Muscle layer of duodenum (tissue), 2 donors: Measurements from ENCODE around the gene ATP8B2.
"Not testable (repeated sequence)": the region's sequence is repeated elsewhere in the genome, so short reads cannot be mapped to it uniquely, and the experiment has no call there.

Experiments
- H3K27ac ChIP-seq: one replicate; pipeline ENCODE4 v1.7.0; 2013; ENCODE audit warnings: mild to moderate bottlenecking, low read length
- H3K27me3 ChIP-seq: one replicate; pipeline ENCODE4 v1.7.0; 2013; ENCODE audit warnings: low read depth, mild to moderate bottlenecking, control low read depth, low read length
- H3K36me3 ChIP-seq, 2 donors: one replicate each; pipeline ENCODE4 v1.7.0; 2013; ENCODE audit warnings: low read length in 2 of 2, control low read depth in 1 of 2, mild to moderate bottlenecking in 1 of 2; ENCODE audit not compliant: insufficient read depth in 2 of 2, control insufficient read depth in 1 of 2
- H3K4me1 ChIP-seq, 2 donors: one replicate each; pipeline ENCODE4 v1.7.0; 2013; ENCODE audit warnings: low read length in 2 of 2, mild to moderate bottlenecking in 2 of 2, control low read depth in 1 of 2, moderate library complexity in 1 of 2; ENCODE audit not compliant: insufficient read depth in 2 of 2, control insufficient read depth in 1 of 2
- H3K4me3 ChIP-seq, 2 donors: one replicate each; pipeline ENCODE4 v1.7.0; 2013; ENCODE audit warnings: low read length in 2 of 2, low read depth in 1 of 2, mild to moderate bottlenecking in 1 of 2
- H3K9me3 ChIP-seq, 2 donors: one replicate each; pipeline ENCODE4 v1.7.0; 2013; ENCODE audit warnings: low read length in 2 of 2, control low read depth in 1 of 2, mild to moderate bottlenecking in 1 of 2; ENCODE audit not compliant: control insufficient read depth in 1 of 2
- donor health status: healthy.

The ATP8B2 gene

DNA sequence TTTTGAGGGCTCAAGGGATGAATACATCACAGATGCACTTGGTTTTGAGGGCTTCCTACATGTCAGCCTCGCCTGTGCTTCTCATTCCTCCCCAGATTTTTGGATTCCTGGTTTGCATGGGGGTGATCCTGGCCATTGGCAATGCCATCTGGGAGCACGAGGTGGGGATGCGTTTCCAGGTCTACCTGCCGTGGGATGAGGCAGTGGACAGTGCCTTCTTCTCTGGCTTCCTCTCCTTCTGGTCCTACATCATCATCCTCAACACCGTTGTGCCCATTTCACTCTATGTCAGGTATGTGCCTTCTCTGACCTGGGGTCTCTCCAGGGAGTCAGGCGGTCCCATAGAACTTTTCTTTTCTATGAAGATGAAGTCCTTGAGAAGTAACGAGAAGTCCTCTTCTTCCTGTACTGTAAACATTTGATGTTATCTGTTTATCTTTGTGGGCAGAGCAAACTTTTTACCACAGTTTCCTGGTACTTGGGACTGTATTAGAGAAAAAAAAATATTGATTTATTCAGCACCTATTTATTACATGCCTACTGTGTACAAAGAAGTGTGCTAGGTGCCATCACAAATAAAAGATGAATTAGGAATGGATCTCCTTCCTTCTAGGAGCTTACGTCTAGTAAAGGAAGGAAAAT, 12.0 kb downstream of the ATP8B2 start:
- no peaks in the 10 kb centered on the region for H3K9me3 ChIP-seq
- no peak overlapping the region for H3K27ac ChIP-seq
- H3K4me3 ChIP-seq, result no peak overlapping the region

DNA sequence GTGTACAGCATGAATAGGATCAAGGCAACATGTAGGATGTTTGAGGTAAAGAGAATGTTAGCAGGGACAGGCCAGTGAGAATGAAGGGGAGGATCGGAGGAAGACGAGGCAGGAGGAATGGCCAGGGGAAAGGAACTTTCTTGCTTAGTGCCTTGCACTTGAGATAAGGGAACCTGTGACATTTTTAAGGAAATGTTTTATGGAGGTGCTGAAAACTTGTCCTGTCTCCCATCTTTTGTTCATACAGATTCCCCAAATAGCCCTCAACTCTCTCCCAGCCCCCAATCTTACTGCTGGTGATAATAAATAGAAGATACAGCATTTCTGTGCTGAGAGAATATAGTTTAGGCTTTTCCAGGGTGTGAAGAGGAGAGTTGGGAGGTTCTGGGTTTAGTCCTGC, 13.6 kb downstream of the ATP8B2 start:
- no peak overlapping the region for H3K27ac ChIP-seq
- H3K4me3 ChIP-seq, result no peak overlapping the region
- peaks cover 11 to 16% of the 10 kb centered on the region in 2 donors for H3K4me1 ChIP-seq
- H3K9me3 ChIP-seq, result no peaks in the 10 kb centered on the region
- no peaks in the 10 kb centered on the region for H3K27me3 ChIP-seq
- H3K36me3 ChIP-seq, result peaks cover 46 to 70% of the 10 kb centered on the region in 2 donors

More for the DNA sequence above, 12.0 kb downstream of the ATP8B2 start:
- H3K36me3 ChIP-seq, result peaks cover 35 to 59% of the 10 kb centered on the region in 2 donors
- no peaks in the 10 kb centered on the region for H3K27me3 ChIP-seq
- H3K4me1 ChIP-seq, result peaks cover 11 to 17% of the 10 kb centered on the region in 2 donors

DNA sequence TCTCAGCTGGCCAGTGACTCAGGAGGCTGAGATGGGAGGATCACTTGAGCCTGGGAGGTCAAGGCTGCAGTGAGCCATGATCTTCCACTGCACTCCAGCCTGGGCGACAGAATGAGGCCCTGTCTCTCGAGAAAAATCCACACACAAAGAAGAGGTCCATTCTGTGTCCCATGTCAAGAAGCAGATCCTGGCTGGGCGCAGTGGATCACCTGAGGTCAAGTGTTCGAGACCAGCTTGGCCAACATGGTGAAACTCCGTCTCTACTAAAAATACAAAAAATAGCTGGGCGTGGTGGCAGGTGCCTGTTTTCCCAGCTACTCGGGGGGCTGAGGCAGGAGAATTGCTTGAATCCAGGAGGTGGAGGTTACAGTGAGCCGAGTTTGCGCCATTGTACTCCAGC, 16.0 kb downstream of the ATP8B2 start:
- not testable (repeated sequence) for H3K9me3 ChIP-seq, H3K27ac ChIP-seq, H3K27me3 ChIP-seq, H3K4me1 ChIP-seq, H3K4me3 ChIP-seq
- peaks cover 64 to 89% of the 10 kb centered on the region in 2 donors for H3K36me3 ChIP-seq

DNA sequence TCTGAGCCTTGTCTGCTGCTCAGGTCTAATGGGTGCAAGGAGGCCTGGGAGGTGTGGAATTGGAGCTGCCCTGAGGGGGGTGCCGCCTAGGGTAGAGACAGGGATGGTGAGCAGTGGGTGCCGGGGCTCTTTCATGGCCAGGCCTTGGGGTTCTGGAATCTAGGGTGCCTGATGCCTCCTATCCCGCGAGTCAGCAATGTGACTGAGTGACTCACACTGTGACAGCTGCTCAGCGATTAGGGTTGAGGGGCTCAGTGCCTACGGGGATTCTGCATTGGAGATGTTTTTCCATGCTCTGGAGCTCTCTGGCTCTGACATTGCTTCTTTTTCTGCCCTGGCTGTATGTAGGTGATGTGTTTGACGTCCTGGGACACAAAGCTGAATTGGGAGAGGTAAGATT, 16.8 kb downstream of the ATP8B2 start:
- Histone ChIP-seq H3K27ac (no peak overlapping the region), H3K36me3 (peaks cover 66 to 93% of the 10 kb centered on the region in 2 donors), H3K27me3 (no peaks in the 10 kb centered on the region), H3K9me3 (no peaks in the 10 kb centered on the region), H3K4me1 (no peaks in the 10 kb centered on the region), H3K4me3 (no peak overlapping the region)

DNA sequence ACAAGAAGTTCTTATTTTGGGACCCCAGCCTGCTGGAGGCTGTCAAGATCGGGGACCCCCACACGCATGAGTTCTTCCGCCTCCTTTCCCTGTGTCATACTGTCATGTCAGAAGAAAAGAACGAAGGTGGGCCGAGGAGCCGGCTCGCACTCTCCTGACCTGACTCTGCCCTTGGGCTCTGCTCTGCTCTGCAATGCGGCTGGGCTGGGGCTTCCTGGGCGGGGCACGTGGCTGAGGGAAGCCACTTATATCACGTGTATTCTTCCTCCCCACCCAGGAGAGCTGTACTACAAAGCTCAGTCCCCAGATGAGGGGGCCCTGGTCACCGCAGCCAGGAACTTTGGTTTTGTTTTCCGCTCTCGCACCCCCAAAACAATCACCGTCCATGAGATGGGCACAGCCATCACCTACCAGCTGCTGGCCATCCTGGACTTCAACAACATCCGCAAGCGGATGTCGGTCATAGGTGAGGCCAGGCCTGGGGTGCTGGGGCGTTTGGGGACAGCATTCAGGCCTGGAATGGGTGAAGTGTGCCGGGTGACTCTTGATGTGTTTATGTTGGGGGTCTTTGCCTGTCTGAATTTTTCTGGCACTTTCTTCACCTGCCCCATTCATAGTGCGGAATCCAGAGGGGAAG, 17.6 kb downstream of the ATP8B2 start:
- no peaks in the 10 kb centered on the region for H3K9me3 ChIP-seq
- H3K4me1 ChIP-seq, result no peaks in the 10 kb centered on the region
- no peak overlapping the region for H3K27ac ChIP-seq
- H3K27me3 ChIP-seq, result no peaks in the 10 kb centered on the region
- peaks cover 59 to 89% of the 10 kb centered on the region in 2 donors for H3K36me3 ChIP-seq
- H3K4me3 ChIP-seq, result no peak overlapping the region

DNA sequence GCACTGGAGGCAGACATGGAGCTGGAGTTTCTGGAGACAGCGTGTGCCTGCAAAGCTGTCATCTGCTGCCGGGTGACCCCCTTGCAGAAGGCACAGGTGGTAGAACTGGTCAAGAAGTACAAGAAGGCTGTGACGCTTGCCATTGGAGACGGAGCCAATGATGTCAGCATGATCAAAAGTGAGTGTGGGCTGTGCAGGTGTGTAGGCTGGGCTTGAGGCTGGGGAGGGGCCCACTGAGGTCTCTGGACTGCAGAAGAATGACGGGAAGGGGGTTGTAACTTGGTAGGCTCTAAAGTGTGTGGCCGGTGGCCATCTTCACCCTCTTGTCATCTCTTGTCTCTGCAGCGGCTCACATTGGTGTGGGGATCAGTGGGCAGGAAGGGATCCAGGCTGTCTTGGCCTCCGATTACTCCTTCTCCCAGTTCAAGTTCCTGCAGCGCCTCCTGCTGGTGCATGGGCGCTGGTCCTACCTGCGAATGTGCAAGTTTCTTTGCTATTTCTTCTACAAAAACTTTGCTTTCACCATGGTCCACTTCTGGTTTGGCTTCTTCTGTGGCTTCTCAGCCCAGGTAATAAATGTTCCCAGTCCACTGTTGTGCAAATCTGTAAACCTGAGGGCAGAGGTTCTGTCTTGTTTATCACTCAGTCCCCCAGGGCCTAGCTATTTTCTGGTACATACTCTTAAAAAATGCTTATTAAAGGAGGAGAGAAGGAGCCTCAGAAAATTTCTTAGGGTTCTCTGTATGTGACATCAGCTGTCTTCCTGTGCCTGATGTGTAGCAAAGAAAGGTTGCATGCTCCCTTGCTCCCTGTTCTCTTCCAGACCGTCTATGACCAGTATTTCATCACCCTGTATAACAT, 19.9 kb downstream of the ATP8B2 start:
- Histone ChIP-seq H3K27ac (no peak overlapping the region), H3K4me3 (no peak overlapping the region), H3K4me1 (no peaks in the 10 kb centered on the region), H3K27me3 (no peaks in the 10 kb centered on the region), H3K36me3 (peaks cover 52 to 90% of the 10 kb centered on the region in 2 donors), H3K9me3 (no peaks in the 10 kb centered on the region)

DNA sequence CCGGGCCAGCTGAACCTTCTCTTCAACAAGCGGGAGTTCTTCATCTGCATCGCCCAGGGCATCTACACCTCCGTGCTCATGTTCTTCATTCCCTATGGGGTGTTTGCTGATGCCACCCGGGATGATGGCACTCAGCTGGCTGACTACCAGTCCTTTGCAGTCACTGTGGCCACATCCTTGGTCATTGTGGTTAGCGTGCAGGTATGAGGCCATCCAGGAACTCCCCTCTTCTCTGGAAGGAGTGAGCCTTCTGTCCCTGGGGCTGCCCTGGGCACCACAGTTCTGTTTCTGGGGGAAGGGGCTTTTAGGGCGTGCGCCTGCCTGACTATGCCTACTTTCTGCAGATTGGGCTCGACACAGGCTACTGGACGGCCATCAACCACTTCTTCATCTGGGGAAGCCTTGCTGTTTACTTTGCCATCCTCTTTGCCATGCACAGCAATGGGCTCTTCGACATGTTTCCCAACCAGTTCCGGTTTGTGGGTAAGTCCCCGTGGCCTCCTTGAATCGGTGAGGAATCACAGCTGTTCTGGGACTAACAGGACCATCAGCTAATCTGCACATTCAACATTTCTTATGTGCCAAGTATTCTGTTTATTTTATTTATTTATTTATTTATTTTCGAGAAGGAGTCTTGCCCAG, 21.1 kb downstream of the ATP8B2 start:
- Histone ChIP-seq H3K9me3 (no peaks in the 10 kb centered on the region), H3K4me3 (no peak overlapping the region), H3K27me3 (no peaks in the 10 kb centered on the region), H3K27ac (no peak overlapping the region), H3K4me1 (no peaks in the 10 kb centered on the region), H3K36me3 (peaks cover 52 to 78% of the 10 kb centered on the region in 2 donors)

DNA sequence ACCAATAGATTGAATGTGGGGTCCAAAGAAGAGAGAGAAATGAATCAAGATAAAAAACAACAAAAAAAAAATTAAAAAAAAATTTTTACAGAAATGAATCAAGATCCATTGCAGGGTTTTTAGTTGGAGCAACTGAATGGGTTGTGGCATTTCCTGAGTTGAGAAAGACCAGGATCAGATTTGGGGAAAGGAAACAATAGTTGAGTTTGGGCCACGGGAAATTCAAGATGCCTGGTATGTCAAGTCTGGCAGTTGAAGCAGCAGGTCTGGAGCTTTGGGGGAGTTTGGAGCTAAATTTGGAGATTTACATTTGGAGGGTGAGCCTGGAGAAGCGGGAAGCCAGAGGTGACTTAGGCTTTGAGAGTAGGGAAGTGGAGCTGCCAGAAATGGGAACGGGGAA, 22.6 kb downstream of the ATP8B2 start:
- H3K27ac ChIP-seq, result no peak overlapping the region
- H3K4me3 ChIP-seq, result no peak overlapping the region
- no peaks in the 10 kb centered on the region for H3K27me3 ChIP-seq
- H3K4me1 ChIP-seq, result peaks cover 0 to 11% of the 10 kb centered on the region in 2 donors
- H3K9me3 ChIP-seq, result no peaks in the 10 kb centered on the region
- H3K36me3 ChIP-seq, result peaks cover 39 to 63% of the 10 kb centered on the region in 2 donors

DNA sequence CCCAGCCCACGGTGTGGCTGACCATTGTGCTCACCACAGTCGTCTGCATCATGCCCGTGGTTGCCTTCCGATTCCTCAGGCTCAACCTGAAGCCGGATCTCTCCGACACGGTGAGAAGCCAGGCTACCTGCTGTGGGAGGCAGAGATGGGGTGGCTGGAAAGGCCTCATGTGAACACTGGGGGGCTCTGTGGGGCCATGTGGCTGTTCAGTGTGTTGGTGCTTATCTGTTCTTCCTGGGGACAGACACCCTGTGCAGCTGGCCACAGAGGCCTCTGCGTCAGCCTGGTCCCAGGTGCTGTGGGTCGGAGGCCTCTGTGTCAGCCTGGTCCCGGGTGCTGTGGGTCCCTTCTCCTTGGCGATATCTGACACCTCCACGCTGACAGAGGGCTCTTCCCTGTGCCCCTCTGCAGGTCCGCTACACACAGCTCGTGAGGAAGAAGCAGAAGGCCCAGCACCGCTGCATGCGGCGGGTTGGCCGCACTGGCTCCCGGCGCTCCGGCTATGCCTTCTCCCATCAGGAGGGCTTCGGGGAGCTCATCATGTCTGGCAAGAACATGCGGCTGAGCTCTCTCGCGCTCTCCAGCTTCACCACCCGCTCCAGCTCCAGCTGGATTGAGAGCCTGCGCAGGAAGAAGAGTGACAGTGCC, 23.2 kb downstream of the ATP8B2 start:
- H3K27me3 ChIP-seq, result no peaks in the 10 kb centered on the region
- H3K36me3 ChIP-seq, result peaks cover 33 to 57% of the 10 kb centered on the region in 2 donors
- no peaks in the 10 kb centered on the region for H3K9me3 ChIP-seq
- H3K4me3 ChIP-seq, result no peak overlapping the region
- H3K4me1 ChIP-seq, result peaks cover 3 to 16% of the 10 kb centered on the region in 2 donors
- H3K27ac ChIP-seq, result no peak overlapping the region

DNA sequence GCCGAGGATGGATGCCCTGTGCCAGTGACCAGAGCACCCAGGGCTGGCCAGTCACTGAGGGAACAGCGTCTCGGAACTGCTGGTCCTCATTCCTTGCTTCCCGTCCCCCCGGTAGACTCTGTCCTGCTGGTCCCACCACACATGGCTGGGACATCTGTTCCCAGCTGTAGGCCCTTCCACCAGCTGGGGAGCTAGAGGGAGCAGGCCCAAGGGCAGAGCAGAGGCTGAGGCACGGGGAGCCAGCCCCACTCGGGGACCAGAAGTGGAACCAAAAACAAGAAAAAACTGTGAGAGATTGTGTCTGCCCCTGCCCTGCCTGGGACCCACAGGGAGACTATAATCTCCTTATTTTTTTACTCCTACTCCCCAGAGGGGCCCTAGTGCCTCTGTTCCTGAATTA, 23.8 kb downstream of the ATP8B2 start:
- no peaks in the 10 kb centered on the region for H3K27me3 ChIP-seq
- no peak overlapping the region for H3K4me3 ChIP-seq
- peaks cover 8 to 17% of the 10 kb centered on the region in 2 donors for H3K4me1 ChIP-seq
- no peak overlapping the region for H3K27ac ChIP-seq
- H3K9me3 ChIP-seq, result no peaks in the 10 kb centered on the region
- H3K36me3 ChIP-seq, result peaks cover 28 to 51% of the 10 kb centered on the region in 2 donors
